ENCODE measurements around the gene RIN2.

DNA sequence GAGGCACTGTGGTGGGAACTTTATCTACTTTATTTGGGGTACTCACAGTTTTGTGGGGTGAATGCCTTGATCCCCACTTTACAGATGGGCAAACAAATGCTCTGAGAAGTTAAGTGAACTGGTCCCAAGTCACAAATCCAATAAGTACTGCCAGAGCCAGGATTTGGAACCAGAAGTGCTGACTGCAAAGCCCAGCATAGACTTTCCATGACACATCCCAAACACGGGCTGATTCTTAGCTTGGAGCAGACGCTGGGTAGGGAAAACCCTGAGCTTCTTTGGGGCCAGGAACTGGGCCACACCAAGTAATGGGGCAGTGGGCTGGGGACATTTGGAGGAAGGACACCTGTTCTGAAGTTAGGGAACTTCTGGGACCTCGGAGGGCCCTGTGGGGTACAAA, 20.3 kb downstream of the RIN2 start:
- TF ChIP-seq POLR2A (IDR thresholded peaks at IDR 0.05; ENCODE audit: low read depth, low read length) (no peak), RAD21 (IDR thresholded peaks at IDR 0.05; ENCODE audit: low read length) (no peak), CTCF (conservative IDR thresholded peaks at IDR 0.05; ENCODE audit: low read depth, low read length) (no peak), MAZ (IDR thresholded peaks at IDR 0.05; ENCODE audit: borderline replicate concordance, low read depth, low read length) (no peak), RFX5 (IDR thresholded peaks at IDR 0.05; ENCODE audit: low read depth, low read length) (no peak), SMC3 (IDR thresholded peaks at IDR 0.05; ENCODE audit: low read depth, low read length) (no peak), CEBPB (IDR thresholded peaks at IDR 0.05; ENCODE audit: low read depth, low read length) (no peak)
- TF ChIP-seq, protein P1, sequence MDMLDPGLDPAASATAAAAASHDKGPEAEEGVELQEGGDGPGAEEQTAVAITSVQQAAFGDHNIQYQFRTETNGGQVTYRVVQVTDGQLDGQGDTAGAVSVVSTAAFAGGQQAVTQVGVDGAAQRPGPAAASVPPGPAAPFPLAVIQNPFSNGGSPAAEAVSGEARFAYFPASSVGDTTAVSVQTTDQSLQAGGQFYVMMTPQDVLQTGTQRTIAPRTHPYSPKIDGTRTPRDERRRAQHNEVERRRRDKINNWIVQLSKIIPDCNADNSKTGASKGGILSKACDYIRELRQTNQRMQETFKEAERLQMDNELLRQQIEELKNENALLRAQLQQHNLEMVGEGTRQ (IDR thresholded peaks at IDR 0.05; ENCODE audit: low read depth, low read length), result no peak

Data from IMR-90 (cell line).